Measurements from ENCODE around the gene IFI27L2.

The IFI27L2 gene

DNA sequence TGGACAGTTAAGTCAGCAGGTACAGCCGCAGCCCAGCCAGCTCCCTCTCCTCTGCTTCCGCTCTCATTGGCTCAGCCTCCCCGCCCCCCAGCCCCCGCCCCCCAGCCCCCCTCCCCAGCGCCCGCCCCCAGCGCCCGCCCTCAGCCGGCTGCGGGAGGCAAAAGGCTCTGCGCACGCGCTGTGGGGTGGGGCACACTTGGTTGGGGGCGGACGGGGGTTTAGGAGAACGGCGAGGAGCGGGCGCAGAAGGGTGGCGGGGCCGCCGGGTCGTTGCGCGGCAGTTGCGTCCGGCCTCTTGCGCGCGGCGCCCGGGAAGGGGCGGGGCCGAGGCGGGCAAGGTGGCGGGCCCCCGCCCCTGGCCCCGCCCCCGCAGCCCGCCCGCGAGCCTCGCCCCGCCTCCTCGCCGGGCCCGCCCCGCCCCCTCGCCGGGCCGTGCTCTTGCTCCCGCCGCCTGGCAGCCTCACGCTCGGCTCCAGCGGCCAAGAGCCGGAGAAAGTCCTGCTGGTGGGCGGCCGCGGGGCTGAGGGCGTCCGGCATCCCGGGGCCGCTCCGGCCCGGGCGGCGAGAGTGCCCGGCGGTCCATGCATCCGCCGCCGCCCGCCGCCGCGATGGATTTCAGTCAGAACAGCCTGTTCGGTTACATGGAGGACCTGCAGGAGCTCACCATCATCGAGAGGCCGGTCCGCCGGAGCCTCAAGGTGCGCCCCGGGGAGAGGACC, 44.6 kb upstream of the IFI27L2 start, which contains the start of gene PPP4R4:
TSS of gene PPP4R4 (plus strand) at position 438 of the 719 bp plus-strand sequence. CDS start at position 582, 144 bp downstream.
- H3K4me3 ChIP-seq (ENCODE audit: low read depth, low read length): peak within 1 kb of the TSS; percentile 67

DNA sequence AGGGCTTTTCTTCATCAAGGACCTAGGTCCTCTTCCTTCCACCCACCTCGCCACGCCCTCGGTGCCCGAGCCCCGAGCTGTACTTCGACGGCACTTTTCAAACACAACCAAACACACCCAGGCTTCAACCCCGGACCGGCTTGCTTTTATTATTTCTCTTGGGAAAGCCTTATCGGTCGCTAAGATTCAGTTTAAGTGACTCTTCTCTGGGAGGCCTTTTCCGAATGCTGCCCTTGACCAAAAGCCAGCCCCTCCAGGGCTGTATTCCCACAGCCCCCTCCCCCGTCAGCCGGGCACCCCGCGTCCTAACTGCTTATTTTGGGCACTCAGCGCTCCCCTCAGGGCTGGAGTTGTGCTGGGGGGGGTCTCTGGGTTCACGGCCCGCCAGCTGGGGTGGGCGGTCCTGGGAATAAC, 44.1 kb upstream of the IFI27L2 start:
- TF ChIP-seq, protein P1, sequence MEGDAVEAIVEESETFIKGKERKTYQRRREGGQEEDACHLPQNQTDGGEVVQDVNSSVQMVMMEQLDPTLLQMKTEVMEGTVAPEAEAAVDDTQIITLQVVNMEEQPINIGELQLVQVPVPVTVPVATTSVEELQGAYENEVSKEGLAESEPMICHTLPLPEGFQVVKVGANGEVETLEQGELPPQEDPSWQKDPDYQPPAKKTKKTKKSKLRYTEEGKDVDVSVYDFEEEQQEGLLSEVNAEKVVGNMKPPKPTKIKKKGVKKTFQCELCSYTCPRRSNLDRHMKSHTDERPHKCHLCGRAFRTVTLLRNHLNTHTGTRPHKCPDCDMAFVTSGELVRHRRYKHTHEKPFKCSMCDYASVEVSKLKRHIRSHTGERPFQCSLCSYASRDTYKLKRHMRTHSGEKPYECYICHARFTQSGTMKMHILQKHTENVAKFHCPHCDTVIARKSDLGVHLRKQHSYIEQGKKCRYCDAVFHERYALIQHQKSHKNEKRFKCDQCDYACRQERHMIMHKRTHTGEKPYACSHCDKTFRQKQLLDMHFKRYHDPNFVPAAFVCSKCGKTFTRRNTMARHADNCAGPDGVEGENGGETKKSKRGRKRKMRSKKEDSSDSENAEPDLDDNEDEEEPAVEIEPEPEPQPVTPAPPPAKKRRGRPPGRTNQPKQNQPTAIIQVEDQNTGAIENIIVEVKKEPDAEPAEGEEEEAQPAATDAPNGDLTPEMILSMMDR (IDR thresholded peaks at IDR 0.05; ENCODE audit: low read depth, low read length): no peak
- peak overlapping the region; percentile 67 for H3K4me3 ChIP-seq (ENCODE audit: low read depth, low read length)

More for the DNA sequence above, 44.6 kb upstream of the IFI27L2 start, which contains the start of gene PPP4R4:
- TF ChIP-seq, protein P1 (IDR thresholded peaks at IDR 0.05; ENCODE audit: low read depth, low read length): no peak

DNA sequence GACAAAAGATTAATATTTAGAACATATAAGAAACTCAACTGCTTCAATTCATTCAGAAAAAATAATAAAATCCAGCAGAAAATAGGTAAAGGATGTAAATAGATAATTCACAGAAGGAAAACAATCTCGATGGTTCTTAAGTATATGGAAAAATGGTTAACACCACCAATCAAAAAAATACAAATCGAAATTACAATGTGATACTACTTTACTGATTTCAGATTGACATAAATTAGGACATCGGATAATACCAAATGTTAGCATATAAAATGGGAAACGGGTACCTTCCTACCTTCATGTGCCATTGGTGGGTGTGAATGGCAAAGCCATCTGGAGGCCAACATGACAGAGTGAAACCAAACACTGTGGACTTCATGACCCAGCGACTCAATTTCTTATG, 43.1 kb upstream of the IFI27L2 start:
- no peak overlapping the region for H3K4me3 ChIP-seq (ENCODE audit: low read depth, low read length)
- TF ChIP-seq, protein P1 (IDR thresholded peaks at IDR 0.05; ENCODE audit: low read depth, low read length): no peak

DNA sequence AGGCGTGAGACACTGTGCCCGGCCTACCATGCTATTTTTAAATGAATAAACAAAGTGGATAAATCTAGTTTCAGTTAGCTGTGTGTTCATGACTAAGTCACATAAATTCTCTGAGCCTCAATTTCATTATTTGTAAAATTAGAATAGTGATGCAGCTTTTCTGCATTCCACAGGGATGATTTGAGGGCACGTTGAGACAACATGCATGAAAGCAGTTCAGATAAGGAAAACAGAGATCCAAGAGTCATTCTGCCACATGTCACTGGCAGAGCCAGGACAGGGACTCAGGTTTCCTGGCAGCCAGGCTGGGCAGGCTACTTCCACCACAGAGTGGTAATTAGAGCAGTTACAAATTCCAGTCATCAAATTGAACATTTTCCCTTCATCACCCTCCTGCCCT, 41.8 kb upstream of the IFI27L2 start:
- TF ChIP-seq, protein P1 (IDR thresholded peaks at IDR 0.05; ENCODE audit: low read depth, low read length): no peak
- no peak overlapping the region for H3K4me3 ChIP-seq (ENCODE audit: low read depth, low read length)

DNA sequence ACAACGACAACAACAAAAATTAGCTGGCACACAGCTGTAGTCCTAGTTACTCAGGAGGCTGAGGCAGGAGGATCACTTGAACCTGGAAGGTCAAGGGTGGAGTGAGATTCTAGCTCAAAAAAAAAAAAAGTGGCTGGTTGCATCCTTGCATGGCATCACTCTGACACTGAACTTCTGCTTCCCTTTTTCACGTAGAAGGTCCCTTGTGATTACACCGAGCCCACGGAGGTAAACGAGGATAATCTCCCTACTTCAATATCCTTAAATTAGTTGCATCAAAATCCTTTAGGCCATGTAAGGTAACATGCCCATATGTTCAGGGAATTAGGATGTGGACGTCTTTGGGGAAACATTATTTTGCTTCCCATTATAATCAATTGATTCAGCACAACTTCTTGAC, 40.7 kb upstream of the IFI27L2 start:
- no peak overlapping the region for H3K4me3 ChIP-seq (ENCODE audit: low read depth, low read length)
- TF ChIP-seq, protein P1 (IDR thresholded peaks at IDR 0.05; ENCODE audit: low read depth, low read length): no peak

GRCh38 chr14:94165744-94166143, 36.3 kb upstream of the IFI27L2 start:
- TF ChIP-seq, protein P1 (IDR thresholded peaks at IDR 0.05; ENCODE audit: low read depth, low read length): no peak
- no peak overlapping the region for H3K4me3 ChIP-seq (ENCODE audit: low read depth, low read length)

DNA sequence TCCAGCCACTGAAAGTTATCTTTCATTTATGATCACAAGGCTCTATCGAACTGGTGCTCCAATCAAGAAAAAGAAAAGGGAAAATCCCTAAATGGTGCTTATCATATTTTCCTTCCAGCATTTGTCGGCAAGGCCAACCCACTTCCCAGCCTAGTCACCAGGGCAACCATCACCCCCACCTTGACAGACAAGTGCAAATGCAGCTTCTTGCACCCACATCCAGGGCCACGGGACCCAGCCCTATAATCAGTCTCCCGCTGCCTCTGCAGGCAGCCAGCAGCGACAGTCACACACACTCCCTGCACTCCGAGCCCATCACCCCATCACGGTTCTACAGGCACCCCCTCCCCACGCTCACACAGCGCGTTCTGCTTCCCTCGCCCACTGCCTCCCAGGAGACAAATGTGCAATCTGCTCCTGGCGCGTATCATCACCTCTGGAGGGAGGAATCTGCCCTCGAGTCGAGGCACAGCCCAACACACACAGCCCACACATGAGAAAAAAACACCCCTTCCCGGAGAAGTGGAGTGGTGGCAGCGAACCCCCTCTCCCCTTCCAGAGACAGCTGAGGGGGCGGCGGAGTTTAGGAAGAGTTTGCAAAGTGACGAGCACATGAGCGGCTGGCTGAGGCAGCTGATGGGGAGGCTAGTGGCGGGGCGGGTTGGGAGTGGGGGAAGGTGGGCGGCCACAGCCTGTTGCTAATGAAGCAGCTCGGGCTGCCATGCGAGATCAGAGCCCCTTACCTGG, 35.5 kb upstream of the IFI27L2 start:
- H3K4me3 ChIP-seq (ENCODE audit: low read depth, low read length): no peak overlapping the region
- TF ChIP-seq, protein P1 (IDR thresholded peaks at IDR 0.05; ENCODE audit: low read depth, low read length): no peak
